Erythroblast (primary cell): Measurements from ENCODE around the gene BMP6.

Source experiments
- GATA1 ChIP-seq: IDR thresholded peaks from 2 replicates; pipeline ENCODE4 v1.6.1; 2011; ENCODE audit warnings: low read depth, mild to moderate bottlenecking, control low read depth, low read length, moderate library complexity
- POLR2A ChIP-seq: IDR thresholded peaks from 2 replicates; pipeline ENCODE4 v1.6.1; 2011; ENCODE audit warnings: mild to moderate bottlenecking, low read length

- TF ChIP-seq POLR2A (no peak), GATA1 (no peak)
Observed at GRCh38 chr6:7893342-7893741, 167.4 kb downstream of the BMP6 start.
